ENCODE measurements around the gene RPS19. TPM values are rescaled to one million over a fixed set of nuclear protein-coding genes. Genes with fewer than 3 reads are reported as not detected.

RPS19 gene
- total RNA-seq, 1 experiment from 2014 or later: 3,020 TPM

DNA sequence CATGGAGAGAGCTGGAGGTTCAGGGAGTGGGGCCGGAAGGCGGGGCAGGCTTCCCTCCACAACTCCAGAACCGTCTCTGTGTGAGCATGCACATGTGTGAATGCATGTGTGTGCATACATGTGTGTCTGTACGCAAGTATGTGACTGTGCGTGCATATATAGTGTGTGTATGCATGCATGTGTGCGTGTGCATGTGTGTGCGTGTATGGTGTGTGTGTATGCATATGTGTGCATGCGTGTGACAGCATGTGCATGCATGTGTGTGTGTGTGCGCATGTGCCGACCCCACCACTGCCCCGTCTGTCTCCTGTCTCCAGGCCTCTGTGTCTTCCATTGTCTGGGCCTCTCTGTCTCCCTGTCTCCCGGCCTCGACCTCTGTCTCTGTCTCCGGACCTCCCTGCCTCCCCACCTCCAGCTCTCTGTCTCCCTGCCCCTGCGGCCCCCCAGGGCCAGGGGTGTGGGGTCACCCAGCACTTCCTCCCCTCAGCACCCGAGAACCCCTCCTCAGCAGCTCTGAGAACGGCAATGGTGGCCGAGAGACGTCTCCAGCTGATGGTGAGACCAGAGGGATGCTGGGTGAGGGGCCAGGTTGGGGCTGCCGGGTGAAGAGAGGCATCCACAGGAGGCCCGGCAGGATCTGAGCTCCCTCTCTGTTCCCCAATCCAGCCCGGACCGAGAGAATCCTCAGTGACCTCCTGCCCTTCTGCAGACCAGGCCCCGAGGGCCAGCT is 45.4 kb downstream of the RPS19 start:
- no peaks in the 10 kb centered on the region for H3K9me2 ChIP-seq (ENCODE audit: insufficient read depth)
- H3K27ac ChIP-seq (ENCODE audit: low read depth, low read length): no peak overlapping the region
- POLR2A ChIA-PET: no interaction called here

More for the DNA sequence above, 45.4 kb downstream of the RPS19 start:
- Histone ChIP-seq H2AFZ (ENCODE audit: low read depth, low read length, poor library complexity, severe bottlenecking) (no peak overlapping the region), H3K9me3 (ENCODE audit: control insufficient read depth in 1 of 2, insufficient read depth in 1 of 2, low read depth in 1 of 2, low read length in 2 of 2) (no peaks in the 10 kb centered on the region), H3K79me2 (ENCODE audit: insufficient read depth, low read length) (no peaks in the 10 kb centered on the region), H3K4me3 (replicated peaks in 1 of 2; ENCODE audit: low read depth in 1 of 2, low read length in 2 of 2) (no peak overlapping the region), H3K27me3 (ENCODE audit: insufficient read depth, low read length) (no peaks in the 10 kb centered on the region), H3K36me3 (ENCODE audit: control insufficient read depth in 1 of 2, insufficient read depth in 2 of 2, low read length in 2 of 2) (peaks cover 29 to 36% of the 10 kb centered on the region in 2 experiments; a peak in 3 of 4 replicates), H4K20me1 (ENCODE audit: insufficient read depth) (no peaks in the 10 kb centered on the region), H3K9ac (ENCODE audit: low read length) (no peak overlapping the region), H3K4me1 (ENCODE audit: control insufficient read depth in 1 of 2, insufficient read depth in 2 of 2, low read length in 2 of 2) (peaks cover 0 to 6% of the 10 kb centered on the region in 2 experiments; a peak in 1 of 4 replicates), H3K4me2 (ENCODE audit: low read length) (no peak overlapping the region)
- no TSS peak for BruUV-seq (replicated peaks)
- DNase-seq (ENCODE audit: low read depth, low spot score) (no peak), ATAC-seq (no peak)
- TF ChIP-seq SIN3A (IDR thresholded peaks at IDR 0.05; ENCODE audit: low read depth) (no peak), SRF (IDR thresholded peaks at IDR 0.05; ENCODE audit: low read depth) (no peak), ELF1 (IDR thresholded peaks at IDR 0.05; ENCODE audit: borderline replicate concordance, low read depth) (no peak), ZFX (IDR thresholded peaks at IDR 0.05) (no peak), EGR1 (IDR thresholded peaks at IDR 0.05; ENCODE audit: low read depth) (no peak), EZH2phosphoT487 (IDR thresholded peaks at IDR 0.05; ENCODE audit: borderline replicate concordance) (no peak), FOSL1 (IDR thresholded peaks at IDR 0.05; ENCODE audit: low read depth) (no peak), YY1 (IDR thresholded peaks at IDR 0.05; ENCODE audit: extremely low read depth, insufficient replicate concordance, low read depth, low read length) (no peak), ZNF274 (IDR thresholded peaks at IDR 0.05; ENCODE audit: low read depth, low read length) (no peak), SP1 (IDR thresholded peaks at IDR 0.05; ENCODE audit: low read depth) (no peak), ZBTB33 (IDR thresholded peaks at IDR 0.05; ENCODE audit: extremely low read depth, insufficient replicate concordance, low read length) (no peak), EZH2 (IDR thresholded peaks at IDR 0.05) (no peak)
- TF ChIP-seq, protein P1, sequence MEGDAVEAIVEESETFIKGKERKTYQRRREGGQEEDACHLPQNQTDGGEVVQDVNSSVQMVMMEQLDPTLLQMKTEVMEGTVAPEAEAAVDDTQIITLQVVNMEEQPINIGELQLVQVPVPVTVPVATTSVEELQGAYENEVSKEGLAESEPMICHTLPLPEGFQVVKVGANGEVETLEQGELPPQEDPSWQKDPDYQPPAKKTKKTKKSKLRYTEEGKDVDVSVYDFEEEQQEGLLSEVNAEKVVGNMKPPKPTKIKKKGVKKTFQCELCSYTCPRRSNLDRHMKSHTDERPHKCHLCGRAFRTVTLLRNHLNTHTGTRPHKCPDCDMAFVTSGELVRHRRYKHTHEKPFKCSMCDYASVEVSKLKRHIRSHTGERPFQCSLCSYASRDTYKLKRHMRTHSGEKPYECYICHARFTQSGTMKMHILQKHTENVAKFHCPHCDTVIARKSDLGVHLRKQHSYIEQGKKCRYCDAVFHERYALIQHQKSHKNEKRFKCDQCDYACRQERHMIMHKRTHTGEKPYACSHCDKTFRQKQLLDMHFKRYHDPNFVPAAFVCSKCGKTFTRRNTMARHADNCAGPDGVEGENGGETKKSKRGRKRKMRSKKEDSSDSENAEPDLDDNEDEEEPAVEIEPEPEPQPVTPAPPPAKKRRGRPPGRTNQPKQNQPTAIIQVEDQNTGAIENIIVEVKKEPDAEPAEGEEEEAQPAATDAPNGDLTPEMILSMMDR (IDR thresholded peaks at IDR 0.05 in 2 of 3, conservative IDR thresholded peaks at IDR 0.05 in 1 of 3; ENCODE audit: borderline replicate concordance in 1 of 3, insufficient read depth in 1 of 3, low read depth in 2 of 3, low read length in 2 of 3): no peak
- TF ChIP-seq, protein P2, sequence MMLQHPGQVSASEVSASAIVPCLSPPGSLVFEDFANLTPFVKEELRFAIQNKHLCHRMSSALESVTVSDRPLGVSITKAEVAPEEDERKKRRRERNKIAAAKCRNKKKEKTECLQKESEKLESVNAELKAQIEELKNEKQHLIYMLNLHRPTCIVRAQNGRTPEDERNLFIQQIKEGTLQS (IDR thresholded peaks at IDR 0.05): no peak
- ChIA-PET RAD21 (ENCODE audit: low non-redundant PET in 1 of 2, low total read pairs in 2 of 2, uncharacterized antibody in 2 of 2, unreplicated experiment in 2 of 2) (no interaction called here), CTCF (no interaction called here)
- intact Hi-C loops (cut with micrococcal nuclease): no loop called here

All from HCT116 (cell line).